H9 (cell line): Measurements from ENCODE around the gene PTTG2. TPM values are rescaled to one million over a fixed set of nuclear protein-coding genes. Genes with fewer than 3 reads are reported as not detected.

Experiments
- DNase-seq: peaks from one replicate; pipeline ENCODE4 v3.0.0-alpha.2; 2017
- H2AFZ ChIP-seq: one replicate; pipeline ENCODE4 v1.6.1; 2013; ENCODE audit warnings: mild to moderate bottlenecking, low read length, control low read depth, moderate library complexity
- H2AK5ac ChIP-seq: 2 replicates; pipeline ENCODE4 v1.6.1; 2013; ENCODE audit warnings: low read length, control low read depth, mixed read lengths; ENCODE audit not compliant: insufficient read length
- H2BK120ac ChIP-seq: one replicate; pipeline ENCODE4 v1.6.1; 2013; ENCODE audit warnings: low read depth, mild to moderate bottlenecking, low read length, control low read depth, inconsistent platforms; ENCODE audit not compliant: poor library complexity, severe bottlenecking
- H2BK12ac ChIP-seq: 2 replicates; pipeline ENCODE4 v1.6.1; 2013; ENCODE audit warnings: low read length, control low read depth, mixed read lengths, low read depth; ENCODE audit not compliant: insufficient read length
- H2BK15ac ChIP-seq: 2 replicates; pipeline ENCODE4 v1.6.1; 2013; ENCODE audit warnings: low read depth, low read length, control low read depth
- H2BK20ac ChIP-seq: one replicate; pipeline ENCODE4 v1.6.1; 2013; ENCODE audit warnings: low read depth, mild to moderate bottlenecking, low read length, control low read depth, inconsistent platforms; ENCODE audit not compliant: poor library complexity, severe bottlenecking
- H2BK5ac ChIP-seq: 2 replicates; pipeline ENCODE4 v1.6.1; 2013; ENCODE audit warnings: low read length, control low read depth, mixed read lengths; ENCODE audit not compliant: insufficient read length
- H3K14ac ChIP-seq: 2 replicates; pipeline ENCODE4 v1.6.1; 2013; ENCODE audit warnings: low read length, control low read depth; ENCODE audit not compliant: insufficient read depth
- H3K18ac ChIP-seq: 2 replicates; pipeline ENCODE4 v1.6.1; 2013; ENCODE audit warnings: low read depth, mild to moderate bottlenecking, mixed read lengths, low read length, control low read depth; ENCODE audit not compliant: insufficient read length
- H3K23ac ChIP-seq: 2 replicates; pipeline ENCODE4 v1.6.1; 2013; ENCODE audit warnings: low read length, control low read depth, mixed read lengths, low read depth; ENCODE audit not compliant: insufficient read length
- H3K23me2 ChIP-seq: 2 replicates; pipeline ENCODE4 v1.6.1; 2013; ENCODE audit warnings: low read depth, mild to moderate bottlenecking, mixed read lengths, low read length, control low read depth; ENCODE audit not compliant: insufficient read length, poor library complexity, severe bottlenecking
- H3K27ac ChIP-seq: 2 replicates; pipeline ENCODE4 v1.5.1; 2013; ENCODE audit warnings: low read length, control low read depth, mixed read lengths, low read depth; ENCODE audit not compliant: insufficient read length
- H3K27me3 ChIP-seq: 2 replicates; pipeline ENCODE4 v1.6.1; 2013; ENCODE audit warnings: low read length, control low read depth, inconsistent platforms; ENCODE audit not compliant: insufficient read depth
- H3K4ac ChIP-seq: 2 replicates; pipeline ENCODE4 v1.6.1; 2013; ENCODE audit warnings: low read depth, mild to moderate bottlenecking, control low read depth, inconsistent platforms, low read length, moderate library complexity
- H3K4me1 ChIP-seq: 2 replicates; pipeline ENCODE4 v1.6.1; 2013; ENCODE audit warnings: low read length, control low read depth, inconsistent platforms; ENCODE audit not compliant: insufficient read depth
- H3K4me2 ChIP-seq: 2 replicates; pipeline ENCODE4 v1.6.1; 2013; ENCODE audit warnings: low read length, control low read depth, mixed read lengths; ENCODE audit not compliant: insufficient read length, insufficient read depth
- H3K56ac ChIP-seq: 2 replicates; pipeline ENCODE4 v1.6.1; 2013; ENCODE audit warnings: low read depth, mild to moderate bottlenecking, mixed read lengths, low read length, control low read depth; ENCODE audit not compliant: insufficient read length
- H3K79me1 ChIP-seq: 2 replicates; pipeline ENCODE4 v1.6.1; 2013; ENCODE audit warnings: low read depth, mild to moderate bottlenecking, moderate library complexity, low read length, control low read depth, inconsistent platforms; ENCODE audit not compliant: insufficient read depth, poor library complexity, severe bottlenecking
- H3K79me2 ChIP-seq: 2 replicates; pipeline ENCODE4 v1.6.1; 2013; ENCODE audit warnings: low read length, control low read depth, inconsistent platforms; ENCODE audit not compliant: insufficient read depth
- H3K9ac ChIP-seq: 2 replicates; pipeline ENCODE4 v1.6.1; 2013; ENCODE audit warnings: low read length, control low read depth, mixed read lengths; ENCODE audit not compliant: insufficient read length; ENCODE audit errors: extremely low read depth
- H3K9me3 ChIP-seq: one replicate; pipeline ENCODE4 v1.6.1; 2013; ENCODE audit warnings: low read depth, low read length, inconsistent platforms; ENCODE audit not compliant: control insufficient read depth
- H3T11ph ChIP-seq: one replicate; pipeline ENCODE4 v1.6.1; 2013; ENCODE audit warnings: mild to moderate bottlenecking, low read length, control low read depth, inconsistent platforms
- H4K20me1 ChIP-seq: one replicate; pipeline ENCODE4 v1.6.1; 2013; ENCODE audit not compliant: control insufficient read depth, insufficient read length, insufficient read depth
- H4K5ac ChIP-seq: 2 replicates; pipeline ENCODE4 v1.6.1; 2013; ENCODE audit warnings: low read depth, mild to moderate bottlenecking, mixed read lengths, low read length, control low read depth; ENCODE audit not compliant: insufficient read length
- H4K8ac ChIP-seq: replicated peaks from 2 replicates; pipeline ENCODE4 v1.6.1; 2013; ENCODE audit warnings: low read length, control low read depth, mixed read lengths, low read depth; ENCODE audit not compliant: insufficient read length
- H4K91ac ChIP-seq: 2 replicates; pipeline ENCODE4 v1.6.1; 2013; ENCODE audit warnings: low read depth, mild to moderate bottlenecking, moderate library complexity, mixed read lengths, low read length, control low read depth; ENCODE audit not compliant: insufficient read length
- H3K27ac Mint-ChIP-seq, 3 experiments: 2 replicates in 2 of 3; 3 replicates in 1 of 3; pipeline ENCODE4 v1.8.0; 2020 to 2021; ENCODE audit warnings: mixed read lengths in 3 of 3, mild to moderate bottlenecking in 1 of 3, moderate library complexity in 1 of 3
- H3K27me3 Mint-ChIP-seq: 2 replicates; pipeline ENCODE4 v1.8.0; 2021; ENCODE audit warnings: low read depth, mild to moderate bottlenecking, moderate library complexity, mixed read lengths
- H3K36me3 Mint-ChIP-seq, 3 experiments: 2 replicates in 2 of 3; 3 replicates in 1 of 3; pipeline ENCODE4 v1.8.0; 2020 to 2021; ENCODE audit warnings: low read depth in 3 of 3, mixed read lengths in 3 of 3; ENCODE audit not compliant: insufficient read depth in 1 of 3
- H3K4me1 Mint-ChIP-seq, 2 experiments: 2 replicates each; pipeline ENCODE4 v1.8.0; 2020; ENCODE audit warnings: mixed read lengths in 2 of 2
- H3K4me3 Mint-ChIP-seq, 2 experiments: 2 replicates in 1 of 2; 3 replicates in 1 of 2; pipeline ENCODE4 v1.8.0; 2020 to 2021; ENCODE audit warnings: mild to moderate bottlenecking in 2 of 2, mixed read lengths in 2 of 2, moderate library complexity in 1 of 2
- H3K9me3 Mint-ChIP-seq, 2 experiments: 2 replicates in 1 of 2; 3 replicates in 1 of 2; pipeline ENCODE4 v1.8.0; 2020; ENCODE audit warnings: mild to moderate bottlenecking in 2 of 2, mixed read lengths in 2 of 2, moderate library complexity in 1 of 2
- CTCF ChIP-seq: fragments of 200-600 bp; sonication (generic); conservative IDR thresholded peaks from 3 replicates; pipeline ENCODE4 v1.8.0; 2021; ENCODE audit warnings: antibody characterized with exemption, mild to moderate bottlenecking
- WGBS: extraction: QIAGEN DNeasy Blood & Tissue Kit; methylation state at CpG from one replicate; pipeline ENCODE4 v1.1.7; 2013; ENCODE audit warnings: missing lambda C conversion rate, low lambda C conversion rate, mixed read lengths; ENCODE audit not compliant: insufficient read length; ENCODE audit errors: extremely low coverage; 5-methylcytosine and 5-hydroxymethylcytosine counted together
- total RNA-seq: library from RNA; stranded (reverse); gene quantifications from 2 replicates; pipeline ENCODE4 v1.2.1, GENCODE V29; 2021

PTTG2 gene
- total RNA-seq, 1 experiment from 2014 or later: not detected

GRCh38 chr4:37958932-37959331 lies 1.3 kb upstream of the PTTG2 start:
- H3K79me2 ChIP-seq: no peaks in the 10 kb centered on the region
- no peak overlapping the region for H2AFZ ChIP-seq
- H3K27ac ChIP-seq: no peak overlapping the region
- no peak overlapping the region for H3K4me2 ChIP-seq
- H3K18ac ChIP-seq: no peak overlapping the region
- no peak overlapping the region for H2AK5ac ChIP-seq
- H3K4ac ChIP-seq: no peak overlapping the region
- no peaks in the 10 kb centered on the region for H3K23me2 ChIP-seq
- TF ChIP-seq CTCF: no peak
- no peak overlapping the region for H3K14ac ChIP-seq
- no CpG with 5 or more reads among the region's 6 CpGs for whole genome bisulfite sequencing
- Mint-ChIP-seq H3K4me3 (no peak overlapping the region), H3K27me3 (no peaks in the 10 kb centered on the region), H3K4me1 (peaks cover 0 to 2% of the 10 kb centered on the region in 2 experiments; a peak in 1 of 4 replicates), H3K27ac (no peak overlapping the region), H3K9me3 (no peaks in the 10 kb centered on the region), H3K36me3 (no peaks in the 10 kb centered on the region)
- H3K9ac ChIP-seq: no peak overlapping the region
- no peaks in the 10 kb centered on the region for H3K9me3 ChIP-seq
- H4K8ac ChIP-seq: no peak overlapping the region
- no peak overlapping the region for H3K56ac ChIP-seq
- no peaks in the 10 kb centered on the region for H4K20me1 ChIP-seq
- no peak for DNase-seq
- no peak overlapping the region for H2BK120ac ChIP-seq
- no peak overlapping the region for H2BK15ac ChIP-seq
- H2BK20ac ChIP-seq: no peak overlapping the region
- H4K5ac ChIP-seq: no peak overlapping the region
- H3K79me1 ChIP-seq: no peaks in the 10 kb centered on the region
- no peaks in the 10 kb centered on the region for H3K27me3 ChIP-seq
- no peak overlapping the region for H2BK12ac ChIP-seq
- no peak overlapping the region for H2BK5ac ChIP-seq
- H3T11ph ChIP-seq: no peak overlapping the region
- H4K91ac ChIP-seq: no peak overlapping the region
- H3K4me1 ChIP-seq: no peaks in the 10 kb centered on the region
- H3K23ac ChIP-seq: no peak overlapping the region
